ENCODE measurements around the gene MRPL23. TPM values are rescaled to one million over a fixed set of nuclear protein-coding genes. Genes with fewer than 3 reads are reported as not detected.

Gene MRPL23
- polyA plus RNA-seq, 1 experiment = 63.3 TPM

GRCh38 chr11:1970956-1971355 is 23.8 kb downstream of the MRPL23 start:
- no peaks in the 10 kb centered on the region for H3K27me3 ChIP-seq (ENCODE audit: control insufficient read depth, insufficient read depth, low read length)
- H3K27ac ChIP-seq (ENCODE audit: low read depth, low read length) = no peak overlapping the region
- DNase-seq (ENCODE audit: low read depth, low spot score) = no peak
- CTCF ChIA-PET = no interaction called here
- TF ChIP-seq, protein P1, sequence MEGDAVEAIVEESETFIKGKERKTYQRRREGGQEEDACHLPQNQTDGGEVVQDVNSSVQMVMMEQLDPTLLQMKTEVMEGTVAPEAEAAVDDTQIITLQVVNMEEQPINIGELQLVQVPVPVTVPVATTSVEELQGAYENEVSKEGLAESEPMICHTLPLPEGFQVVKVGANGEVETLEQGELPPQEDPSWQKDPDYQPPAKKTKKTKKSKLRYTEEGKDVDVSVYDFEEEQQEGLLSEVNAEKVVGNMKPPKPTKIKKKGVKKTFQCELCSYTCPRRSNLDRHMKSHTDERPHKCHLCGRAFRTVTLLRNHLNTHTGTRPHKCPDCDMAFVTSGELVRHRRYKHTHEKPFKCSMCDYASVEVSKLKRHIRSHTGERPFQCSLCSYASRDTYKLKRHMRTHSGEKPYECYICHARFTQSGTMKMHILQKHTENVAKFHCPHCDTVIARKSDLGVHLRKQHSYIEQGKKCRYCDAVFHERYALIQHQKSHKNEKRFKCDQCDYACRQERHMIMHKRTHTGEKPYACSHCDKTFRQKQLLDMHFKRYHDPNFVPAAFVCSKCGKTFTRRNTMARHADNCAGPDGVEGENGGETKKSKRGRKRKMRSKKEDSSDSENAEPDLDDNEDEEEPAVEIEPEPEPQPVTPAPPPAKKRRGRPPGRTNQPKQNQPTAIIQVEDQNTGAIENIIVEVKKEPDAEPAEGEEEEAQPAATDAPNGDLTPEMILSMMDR (IDR thresholded peaks at IDR 0.05; ENCODE audit: low read depth, low read length) = no peak
- H3K9me3 ChIP-seq (ENCODE audit: control insufficient read depth, insufficient read depth, low read length) = no peaks in the 10 kb centered on the region
- no peak overlapping the region for H3K4me3 ChIP-seq (ENCODE audit: low read depth, low read length)
- POLR2A ChIA-PET = no interaction called here

DNA sequence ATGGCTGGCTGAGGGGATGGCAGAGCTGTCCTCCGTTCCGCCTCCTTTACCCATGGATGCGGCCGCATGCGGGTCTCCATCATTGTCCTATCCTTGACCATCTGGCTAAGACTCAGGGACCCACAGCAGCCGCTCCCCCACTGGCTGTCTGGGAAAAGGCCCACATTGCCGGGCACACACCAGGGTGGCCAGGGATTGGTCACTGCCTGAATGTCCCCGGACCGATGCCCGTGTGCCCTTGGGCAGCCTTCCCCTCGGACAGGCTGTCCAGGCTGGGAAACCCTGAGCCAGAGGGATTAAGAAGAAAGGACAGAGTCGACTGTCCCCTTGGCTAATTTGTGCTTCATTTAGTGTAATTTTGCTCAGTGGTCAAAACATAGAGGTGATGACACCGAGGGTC is 28.1 kb downstream of the MRPL23 start:
- no peak for DNase-seq (ENCODE audit: low read depth, low spot score)
- ChIA-PET CTCF (no interaction called here), POLR2A (no interaction called here)
- Histone ChIP-seq H3K9me3 (ENCODE audit: control insufficient read depth, insufficient read depth, low read length) (no peaks in the 10 kb centered on the region), H3K4me3 (ENCODE audit: low read depth, low read length) (no peak overlapping the region), H3K27ac (ENCODE audit: low read depth, low read length) (no peak overlapping the region), H3K27me3 (ENCODE audit: control insufficient read depth, insufficient read depth, low read length) (no peaks in the 10 kb centered on the region)
- TF ChIP-seq, protein P1 (IDR thresholded peaks at IDR 0.05; ENCODE audit: low read depth, low read length) = no peak

DNA sequence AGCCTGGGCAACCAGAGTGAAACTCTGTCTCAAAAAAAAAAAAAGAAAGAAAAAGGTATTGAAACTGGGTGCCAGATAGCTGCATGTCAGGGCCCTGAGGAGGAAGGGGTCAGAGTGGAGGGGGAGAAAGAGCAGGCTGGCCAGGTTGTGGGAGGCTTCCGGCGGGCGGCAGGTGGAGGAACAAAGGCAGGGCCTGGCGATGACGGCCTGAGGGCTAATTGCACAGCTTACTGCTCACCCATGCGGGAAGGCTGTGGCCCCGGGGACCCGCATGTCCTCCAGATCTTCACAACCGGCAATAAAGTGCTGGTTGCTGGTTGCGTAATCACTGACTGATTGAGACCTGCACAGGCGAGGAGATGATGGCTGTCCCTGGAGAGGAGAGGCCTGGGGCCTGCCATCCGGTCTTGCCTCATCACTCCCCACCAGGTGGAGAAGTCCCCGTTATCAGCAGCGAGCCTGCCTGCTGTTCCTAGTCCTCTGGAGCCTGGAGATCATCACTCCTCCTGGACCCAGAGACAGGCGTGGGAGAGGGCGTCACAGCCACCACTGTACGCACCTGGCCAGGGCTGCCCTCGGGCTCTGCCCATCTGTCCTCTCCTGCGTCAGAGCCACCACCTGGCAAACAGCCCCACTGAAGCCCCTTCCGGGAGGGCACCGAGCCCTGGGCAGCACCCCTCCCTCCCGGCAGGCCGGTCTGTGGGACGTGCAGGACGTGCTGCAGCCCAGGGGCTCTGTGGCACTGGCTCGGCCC is 31.8 kb downstream of the MRPL23 start:
- CTCF ChIA-PET = interaction anchor here (0.7 kb wide), 1 partner anchor 326 kb away, joined by 3 read pairs; no protein-coding TSS in a partner anchor
- no peak overlapping the region for H3K27ac ChIP-seq (ENCODE audit: low read depth, low read length)
- no peaks in the 10 kb centered on the region for H3K9me3 ChIP-seq (ENCODE audit: control insufficient read depth, insufficient read depth, low read length)
- no peaks in the 10 kb centered on the region for H3K27me3 ChIP-seq (ENCODE audit: control insufficient read depth, insufficient read depth, low read length)
- DNase-seq (ENCODE audit: low read depth, low spot score) = no peak
- TF ChIP-seq, protein P1 (IDR thresholded peaks at IDR 0.05; ENCODE audit: low read depth, low read length) = no peak
- H3K4me3 ChIP-seq (ENCODE audit: low read depth, low read length) = no peak overlapping the region
- POLR2A ChIA-PET = interaction anchor here (0.6 kb wide), 1 partner anchor 74 kb away, joined by 9 read pairs; no protein-coding TSS in a partner anchor

- TF ChIP-seq, protein P1 (IDR thresholded peaks at IDR 0.05; ENCODE audit: low read depth, low read length) = no peak
- DNase-seq (ENCODE audit: low read depth, low spot score) = no peak
- CTCF ChIA-PET = no interaction called here
- Histone ChIP-seq H3K27me3 (ENCODE audit: control insufficient read depth, insufficient read depth, low read length) (no peaks in the 10 kb centered on the region), H3K9me3 (ENCODE audit: control insufficient read depth, insufficient read depth, low read length) (no peaks in the 10 kb centered on the region), H3K4me3 (ENCODE audit: low read depth, low read length) (no peak overlapping the region), H3K27ac (ENCODE audit: low read depth, low read length) (no peak overlapping the region)
- POLR2A ChIA-PET = no interaction called here
Observed at GRCh38 chr11:1979607-1980006, 32.5 kb downstream of the MRPL23 start.

- POLR2A ChIA-PET = no interaction called here
- TF ChIP-seq, protein P1 (IDR thresholded peaks at IDR 0.05; ENCODE audit: low read depth, low read length) = no peak
- no peaks in the 10 kb centered on the region for H3K27me3 ChIP-seq (ENCODE audit: control insufficient read depth, insufficient read depth, low read length)
- H3K9me3 ChIP-seq (ENCODE audit: control insufficient read depth, insufficient read depth, low read length) = no peaks in the 10 kb centered on the region
- no peak for DNase-seq (ENCODE audit: low read depth, low spot score)
- H3K4me3 ChIP-seq (ENCODE audit: low read depth, low read length) = no peak overlapping the region
- CTCF ChIA-PET = no interaction called here
- no peak overlapping the region for H3K27ac ChIP-seq (ENCODE audit: low read depth, low read length)
Observed at GRCh38 chr11:1982873-1983600, 35.9 kb downstream of the MRPL23 start.

Measured in AG04450 (cell line).